PFSK-1 (cell line): Measurements from ENCODE around the gene ADCY4.

Source experiments
- FOXP2 ChIP-seq: optimal IDR thresholded peaks from 2 replicates; pipeline ENCODE3; 2011; ENCODE audit warnings: borderline replicate concordance, control low read depth, inconsistent platforms; ENCODE audit not compliant: insufficient read depth; ENCODE audit errors: extremely low read length, extremely low read depth
- POLR2AphosphoS5 ChIP-seq: IDR thresholded peaks from 2 replicates; pipeline ENCODE4 v1.6.1; 2012; ENCODE audit warnings: low read depth, mild to moderate bottlenecking, control low read depth, low read length, moderate library complexity
- REST ChIP-seq, 2 experiments: IDR thresholded peaks; 2 replicates each; pipeline versions ENCODE4 v1.6.1 to v1.8.0; 2011 to 2012; ENCODE audit warnings: low read depth in 2 of 2, low read length in 2 of 2, control low read depth in 1 of 2, inconsistent platforms in 1 of 2, mild to moderate bottlenecking in 1 of 2, moderate library complexity in 1 of 2; ENCODE audit not compliant: insufficient read depth in 1 of 2
- SIN3A ChIP-seq: IDR thresholded peaks from 2 replicates; pipeline ENCODE4 v1.6.1; 2012; ENCODE audit warnings: mild to moderate bottlenecking, low read length, moderate library complexity, borderline replicate concordance; ENCODE audit not compliant: insufficient read depth
- TAF1 ChIP-seq: IDR thresholded peaks from 2 replicates; pipeline ENCODE4 v1.6.1; 2012; ENCODE audit warnings: low read length, control low read depth, borderline replicate concordance; ENCODE audit not compliant: insufficient read depth

- TF ChIP-seq POLR2AphosphoS5 (no peak), TAF1 (no peak), FOXP2 (no peak), SIN3A (no peak), REST (IDR thresholded peaks at IDR 0.05; ENCODE audit: insufficient read depth in 1 of 2, low read depth in 2 of 2, low read length in 2 of 2) (no peak)
These were observed 35.2 kb upstream of the ADCY4 start for GRCh38 chr14:24369907-24370687.
